ENCODE data around the gene PTGES3L. TPM values are rescaled to one million over a fixed set of nuclear protein-coding genes. Genes with fewer than 3 reads are reported as not detected.

Gene PTGES3L
- 9.9 TPM for polyA plus RNA-seq (2013, experiment 1 of 2; ENCODE audit: insufficient read length)
- 12.2 TPM for polyA plus RNA-seq (2013, experiment 2 of 2; ENCODE audit: insufficient read length)

GRCh38 chr17:42979511-42980273 lies at the start of gene PTGES3L:
Gene PTGES3L (minus strand): TSS chr17:42980080. CDS start chr17:42980053, 27 bp downstream.
- DNase-seq = peak; percentile 86

GRCh38 chr17:43028221-43028861 lies 48.5 kb upstream of the PTGES3L start:
- DNase-seq = no peak

- DNase-seq = no peak
Measured at GRCh38 chr17:43027091-43028032, 47.5 kb upstream of the PTGES3L start.

DNA sequence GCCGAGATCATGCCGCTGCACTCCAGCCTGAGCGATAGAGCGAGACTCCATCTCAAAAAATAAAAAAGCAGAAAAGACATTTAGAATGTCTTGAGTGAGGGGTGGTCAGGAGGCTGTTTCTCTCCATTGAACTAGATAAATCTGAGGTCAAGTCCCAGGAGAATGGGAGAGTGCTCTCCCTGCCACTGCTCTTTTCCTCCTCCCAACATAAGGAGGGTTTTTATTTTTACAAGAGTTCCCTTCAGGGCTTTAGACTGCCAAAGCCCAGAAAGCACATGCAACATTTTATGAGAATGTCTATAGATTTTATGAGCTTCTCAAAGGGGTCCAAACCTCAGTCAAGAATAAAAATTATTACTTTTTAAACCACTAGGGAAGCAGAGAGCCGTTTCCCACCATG lies 46.7 kb upstream of the PTGES3L start:
- no peak for DNase-seq

DNA sequence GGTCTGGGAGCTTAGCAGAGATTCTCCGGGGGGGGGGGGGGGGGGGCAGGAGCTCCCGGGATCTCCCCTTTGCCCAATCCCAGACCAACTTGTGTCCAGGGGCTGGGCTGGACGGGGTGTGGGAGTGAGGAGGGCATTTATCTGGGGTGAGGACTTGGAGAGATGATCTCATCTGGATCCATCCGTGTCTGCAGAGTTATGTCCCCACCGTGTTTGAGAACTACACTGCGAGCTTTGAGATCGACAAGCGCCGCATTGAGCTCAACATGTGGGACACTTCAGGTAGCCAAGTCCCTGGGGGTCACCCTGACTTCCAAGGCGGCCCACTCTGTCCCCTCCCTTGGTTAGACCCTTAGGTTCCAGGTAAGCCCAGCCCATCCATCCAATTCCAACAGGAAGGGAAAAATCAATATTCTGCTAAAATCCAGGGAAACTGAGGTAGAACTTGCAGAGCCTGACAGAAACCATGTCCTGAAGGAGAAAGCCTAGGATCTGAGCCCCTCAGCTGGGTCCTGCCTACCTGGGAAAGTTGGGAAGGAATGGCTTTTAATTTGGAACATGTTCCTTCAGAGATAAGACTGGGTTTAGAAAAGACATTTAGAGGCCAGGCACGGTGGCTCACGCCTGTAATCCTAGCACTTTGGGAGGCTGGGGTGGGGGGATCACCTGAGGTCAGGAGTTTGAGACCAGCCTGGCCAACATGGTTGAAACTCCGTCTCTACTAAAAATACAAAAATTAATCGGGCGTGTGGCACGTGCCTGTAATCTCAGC lies 46.1 kb upstream of the PTGES3L start:
- no peak for DNase-seq

DNA sequence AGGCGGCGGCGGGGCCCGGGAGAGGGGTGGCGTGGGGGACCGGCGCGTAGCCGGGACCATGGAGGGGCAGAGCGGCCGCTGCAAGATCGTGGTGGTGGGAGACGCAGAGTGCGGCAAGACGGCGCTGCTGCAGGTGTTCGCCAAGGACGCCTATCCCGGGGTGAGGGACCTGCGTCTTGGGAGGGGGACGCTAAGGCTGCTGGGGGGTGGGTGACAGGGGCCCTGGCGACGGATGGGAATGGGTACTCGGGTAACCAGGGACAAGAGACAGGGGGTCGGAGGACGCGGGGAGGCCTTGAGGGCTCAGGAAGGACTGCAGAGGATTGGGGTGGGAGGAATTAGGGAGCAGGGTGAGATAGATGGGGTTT lies 45.4 kb upstream of the PTGES3L start:
- DNase-seq = no peak

DNA sequence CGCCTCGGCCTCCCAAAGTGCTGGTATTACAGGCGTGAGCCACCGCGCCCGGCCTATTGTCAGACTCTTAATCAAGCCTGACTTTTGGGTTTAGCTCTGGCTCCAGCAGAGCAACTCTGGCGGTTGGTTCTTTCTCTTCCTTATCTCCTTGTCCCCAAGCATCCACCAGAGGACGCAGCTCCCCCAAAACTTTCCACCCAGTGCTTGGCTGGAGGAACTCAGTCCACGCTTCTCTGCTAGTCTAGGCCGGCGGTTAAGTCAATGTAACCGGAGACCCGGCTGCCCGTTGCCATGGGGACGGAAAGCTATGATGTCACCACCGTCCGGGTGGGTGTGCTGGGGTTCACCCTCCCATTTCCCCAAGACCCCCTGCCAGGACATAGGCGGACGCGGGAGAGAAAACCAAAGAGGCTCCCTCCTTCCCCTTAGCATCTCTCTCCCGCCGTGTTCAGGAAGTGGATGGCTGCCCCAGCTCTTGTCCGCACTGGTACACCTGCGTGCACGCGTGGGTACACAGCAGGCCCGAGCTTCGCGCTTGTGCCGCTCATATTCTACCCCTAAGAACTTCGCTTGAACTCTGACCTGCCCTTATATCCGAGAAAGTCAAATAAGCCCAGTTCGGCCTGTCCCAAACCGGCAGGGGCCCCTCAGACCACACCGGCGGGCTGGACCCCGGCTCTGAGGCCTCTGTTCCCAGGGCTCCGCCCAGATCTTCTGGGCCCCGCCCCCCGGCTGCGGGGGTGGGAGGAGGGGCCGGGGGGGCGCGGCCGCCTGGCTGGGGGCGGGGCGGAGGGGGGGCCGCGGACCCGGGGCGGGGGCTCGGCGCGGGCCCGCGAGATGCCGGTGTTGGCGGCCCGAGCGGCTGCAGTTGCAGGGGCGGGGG lies 44.8 kb upstream of the PTGES3L start, which contains the start of gene RND2:
Gene RND2, plus strand, starts transcription at position 825 of the 883 bp plus-strand sequence. CDS start 117 bp downstream, outside the sequence.
- DNase-seq = peak; percentile 96

DNA sequence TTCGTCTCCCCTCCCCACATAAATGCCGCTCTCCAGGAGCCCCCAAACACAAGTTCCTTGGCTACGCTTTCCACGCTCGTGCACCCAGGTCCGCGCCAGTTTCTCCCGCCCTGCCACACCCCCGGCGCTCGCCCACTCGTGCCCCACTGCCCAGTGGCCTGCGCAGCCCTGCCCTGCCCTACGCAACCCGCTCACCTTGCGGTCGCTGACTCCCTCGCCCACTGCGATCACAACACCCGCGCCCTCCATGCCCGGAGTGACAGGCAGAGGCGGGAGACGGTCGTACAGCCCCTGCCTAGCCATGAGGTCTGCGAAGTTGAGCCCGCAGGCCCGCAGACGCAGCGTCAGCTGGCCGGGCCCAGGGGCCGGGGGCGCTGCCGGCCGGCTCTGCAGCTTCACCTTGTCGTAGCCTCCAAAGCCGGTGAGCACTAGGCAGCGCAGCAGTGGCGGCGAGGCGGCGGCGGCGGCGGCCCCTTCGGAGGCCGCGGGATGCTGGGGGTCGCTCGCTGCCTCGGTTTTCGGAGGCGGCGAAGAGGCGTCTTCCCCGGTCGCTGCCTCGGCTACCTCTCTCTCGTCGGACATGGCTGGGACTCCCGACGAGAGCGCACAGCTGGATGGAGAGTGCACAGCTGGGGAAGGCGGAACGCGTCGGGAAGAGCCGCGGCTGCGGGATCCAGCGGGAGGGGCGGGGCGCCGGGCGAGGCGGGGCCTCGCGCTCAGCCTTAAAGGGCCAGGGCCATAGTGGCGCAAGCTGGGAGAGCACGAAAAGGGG lies 42.0 kb upstream of the PTGES3L start, which contains the start of gene VAT1:
Gene VAT1, minus strand, starts transcription at position 645 of the 772 bp plus-strand sequence. Its CDS starts 63 bp downstream, at position 582.
- peak; percentile 78 for DNase-seq

- DNase-seq = peak; percentile 81
Measured at GRCh38 chr17:43020789-43021740, 41.2 kb upstream of the PTGES3L start.

- DNase-seq = peak; percentile 30
Measured at GRCh38 chr17:43020030-43020621, 40.2 kb upstream of the PTGES3L start.

DNA sequence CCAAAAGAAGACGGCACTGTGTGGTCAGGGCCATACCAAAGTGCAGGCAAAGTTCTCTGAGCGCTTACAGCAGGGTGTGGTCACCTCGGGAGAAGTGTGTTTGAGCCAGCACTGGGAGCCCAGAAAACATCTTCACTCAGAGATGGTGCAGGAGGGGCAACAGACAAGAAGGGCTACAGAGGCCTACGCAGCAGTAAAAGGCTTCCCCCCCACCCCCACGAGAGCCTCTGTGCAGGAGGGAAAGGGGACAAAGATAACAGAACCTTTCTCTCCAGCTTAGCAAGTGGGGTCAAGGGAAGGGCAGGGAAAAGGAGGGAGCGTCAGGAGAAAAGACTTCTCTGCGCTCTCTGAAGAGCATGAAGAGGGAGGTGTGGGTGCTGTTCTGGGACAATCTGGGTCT lies 39.5 kb upstream of the PTGES3L start:
- DNase-seq = no peak

GRCh38 chr17:43018932-43019331 lies 39.1 kb upstream of the PTGES3L start:
- DNase-seq = no peak

GRCh38 chr17:43018008-43018853 lies 38.4 kb upstream of the PTGES3L start:
- no peak for DNase-seq

DNA sequence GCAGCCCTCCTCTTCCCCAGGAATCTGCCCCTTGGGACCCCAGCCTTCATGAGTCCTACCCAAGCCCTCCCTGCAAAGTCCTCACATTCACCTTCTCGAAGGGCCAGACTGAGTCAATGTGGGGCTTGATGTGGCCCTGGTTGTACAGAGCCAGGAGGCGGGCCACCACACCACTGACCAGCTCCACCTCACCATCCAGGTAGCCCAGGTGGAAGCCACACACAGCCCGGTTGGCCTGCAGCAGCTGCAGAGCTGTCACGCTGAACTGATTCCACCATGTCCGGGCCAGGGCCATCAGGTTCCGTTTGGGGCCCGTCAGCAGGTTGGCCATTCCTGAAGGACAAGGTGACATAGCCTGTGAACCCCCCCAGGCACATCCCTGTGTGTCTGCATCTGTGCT lies 36.3 kb upstream of the PTGES3L start:
- no peak for DNase-seq

DNA sequence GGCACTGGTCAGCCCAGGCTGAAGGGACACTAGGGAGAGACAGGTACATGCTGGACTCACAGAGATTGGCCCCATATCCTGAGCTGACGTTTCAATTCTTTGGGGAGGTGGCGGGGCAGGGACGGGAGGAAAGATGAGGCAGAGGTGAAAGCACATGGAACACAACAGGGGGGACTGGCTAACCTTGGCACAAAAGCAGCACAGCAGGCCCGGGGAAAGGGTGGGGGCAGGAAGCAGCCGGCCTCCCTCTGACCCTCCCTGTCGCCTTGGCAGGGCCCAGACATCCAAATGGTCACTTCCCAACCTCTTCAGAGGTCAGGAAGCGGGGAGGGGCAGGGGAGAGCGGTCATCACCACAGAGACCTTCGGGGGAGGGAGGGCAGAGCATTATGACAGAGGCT lies 35.7 kb upstream of the PTGES3L start:
- DNase-seq = no peak

- no peak for DNase-seq
Measured at GRCh38 chr17:43014649-43015542, 35.0 kb upstream of the PTGES3L start.
